Measurements from ENCODE around the gene TRMO. TPM values are rescaled to one million over a fixed set of nuclear protein-coding genes. Genes with fewer than 3 reads are reported as not detected.

TRMO gene
- total and polyA plus RNA-seq, 9 of the 15 experiments (the other 6 are each of a cell fraction or from before 2014, with no cell fraction given) = 5.6 to 22.4 (median 16.2) TPM

GRCh38 chr9:97919217-97919813 lies 3.0 kb downstream of the TRMO start (continued):
- no peak for TF ChIP-seq E2F5 (CRISPR knock-in tag; IDR thresholded peaks at IDR 0.05)
- no peak for TF ChIP-seq ATF3 (IDR thresholded peaks at IDR 0.05)
- TF ChIP-seq ATF3 (CRISPR knock-in tag; conservative IDR thresholded peaks at IDR 0.05) = no peak
- no peak for TF ChIP-seq BRF2 (IDR thresholded peaks at IDR 0.05; ENCODE audit: borderline replicate concordance, insufficient read depth, insufficient read length)
- no peak for TF ChIP-seq BDP1 (IDR thresholded peaks at IDR 0.05; ENCODE audit: insufficient read depth, insufficient read length)
- no peak for TF ChIP-seq PTBP1 (IDR thresholded peaks at IDR 0.05; ENCODE audit: low read depth, low read length)
- no peak for TF ChIP-seq ZBTB43 (CRISPR knock-in tag; IDR thresholded peaks at IDR 0.05)
- no peak for TF ChIP-seq FOXK1 (CRISPR knock-in tag; IDR thresholded peaks at IDR 0.05; ENCODE audit: borderline replicate concordance)
- no peak for TF ChIP-seq GABPB2 (CRISPR knock-in tag; conservative IDR thresholded peaks at IDR 0.05)
- TF ChIP-seq HDAC2 (IDR thresholded peaks at IDR 0.05) = no peak
- TF ChIP-seq KDM5B (IDR thresholded peaks at IDR 0.05; ENCODE audit: insufficient replicate concordance, low read depth, low read length) = no peak
- TF ChIP-seq SETDB1 (IDR thresholded peaks at IDR 0.05; ENCODE audit: low read length) = no peak
